GM23338 (cell line): Measurements from ENCODE around the gene FKBP2. TPM values are rescaled to one million over a fixed set of nuclear protein-coding genes. Genes with fewer than 3 reads are reported as not detected.

Experiments
- ATAC-seq: fragments of 200-7000 bp; cut with Tn5 transposase; 3 replicates; pipeline ENCODE4 v1.9.1; 2020
- DNase-seq: peaks from one replicate; pipeline ENCODE4 v3.0.0-alpha.2; 2015; ENCODE audit warnings: low spot score
- H2AFZ ChIP-seq: fragments of 200-600 bp; sonication (generic); 2 replicates; pipeline ENCODE4 v1.8.0; 2016; ENCODE audit warnings: antibody characterized with exemption, mild to moderate bottlenecking, moderate library complexity
- H3F3A ChIP-seq: fragments of 200-600 bp; sonication (generic); replicated peaks from 2 replicates; pipeline ENCODE4 v1.8.0; 2017; ENCODE audit warnings: antibody characterized with exemption, mixed run types, low read depth
- H3K27ac ChIP-seq: fragments of 200-600 bp; sonication (generic); 2 replicates; pipeline ENCODE4 v1.6.1; 2016; ENCODE audit warnings: low read depth
- H3K27me3 ChIP-seq: fragments of 200-600 bp; sonication (generic); 2 replicates; pipeline ENCODE4 v1.8.0; 2016; ENCODE audit warnings: mild to moderate bottlenecking, mixed run types, moderate library complexity; ENCODE audit not compliant: insufficient read depth
- H3K36me3 ChIP-seq: fragments of 200-600 bp; sonication (generic); 2 replicates; pipeline ENCODE4 v1.8.0; 2016; ENCODE audit warnings: mild to moderate bottlenecking; ENCODE audit not compliant: insufficient read depth
- H3K4me1 ChIP-seq: fragments of 200-600 bp; sonication (generic); 2 replicates; pipeline ENCODE4 v1.8.0; 2016; ENCODE audit warnings: mild to moderate bottlenecking, moderate library complexity; ENCODE audit not compliant: insufficient read depth
- H3K4me2 ChIP-seq: fragments of 200-600 bp; sonication (generic); 2 replicates; pipeline ENCODE4 v1.7.1; 2017; ENCODE audit warnings: mixed run types
- H3K4me3 ChIP-seq: fragments of 200-600 bp; sonication (generic); 2 replicates; pipeline ENCODE4 v1.6.1; 2016; ENCODE audit warnings: mixed run types
- H3K79me2 ChIP-seq: fragments of 200-600 bp; sonication (generic); replicated peaks from 2 replicates; pipeline ENCODE4 v1.8.0; 2017; ENCODE audit warnings: mild to moderate bottlenecking; ENCODE audit not compliant: insufficient read depth
- H3K9me2 ChIP-seq: fragments of 200-600 bp; sonication (generic); 2 replicates; pipeline ENCODE4 v1.8.0; 2017; ENCODE audit not compliant: insufficient read depth
- H4K20me1 ChIP-seq: fragments of 200-600 bp; sonication (generic); replicated peaks from 2 replicates; pipeline ENCODE4 v1.8.0; 2017; ENCODE audit warnings: mild to moderate bottlenecking; ENCODE audit not compliant: insufficient read depth
- H3K27ac Mint-ChIP-seq: 2 replicates; pipeline ENCODE4 v1.8.0; 2020; ENCODE audit warnings: inconsistent platforms, mild to moderate bottlenecking, moderate library complexity, mixed read lengths
- H3K27me3 Mint-ChIP-seq: 3 replicates; pipeline ENCODE4 v1.8.0; 2022; ENCODE audit warnings: low read depth, mild to moderate bottlenecking, moderate library complexity, mixed read lengths, inconsistent platforms; ENCODE audit not compliant: insufficient read depth, poor library complexity
- H3K36me3 Mint-ChIP-seq: 3 replicates; pipeline ENCODE4 v1.8.0; 2021; ENCODE audit warnings: low read depth, mild to moderate bottlenecking, inconsistent platforms, moderate library complexity, mixed read lengths
- H3K4me1 Mint-ChIP-seq: 3 replicates; pipeline ENCODE4 v1.8.0; 2020; ENCODE audit warnings: mild to moderate bottlenecking, inconsistent platforms, mixed read lengths
- H3K4me3 Mint-ChIP-seq: 3 replicates; pipeline ENCODE4 v1.8.0; 2021; ENCODE audit warnings: moderate library complexity, mild to moderate bottlenecking, inconsistent platforms, mixed read lengths
- H3K9me3 Mint-ChIP-seq: 3 replicates; pipeline ENCODE4 v1.8.0; 2020; ENCODE audit warnings: moderate library complexity, mild to moderate bottlenecking, inconsistent platforms, mixed read lengths
- CREB1 ChIP-seq: fragments of 250-450 bp; sonication (Bioruptor Pico); IDR thresholded peaks from 2 replicates; pipeline ENCODE4 v1.5.0; 2020; ENCODE audit warnings: low read depth, mild to moderate bottlenecking, moderate library complexity
- EZH2 ChIP-seq: fragments of 200-600 bp; sonication (generic); IDR thresholded peaks from one replicate; pipeline ENCODE4 v1.8.0; 2017; ENCODE audit warnings: antibody characterized with exemption, mild to moderate bottlenecking, low read depth; ENCODE audit not compliant: unreplicated experiment
- NANOG ChIP-seq: IDR thresholded peaks from 2 replicates; pipeline ENCODE4 v1.6.1; 2016; ENCODE audit warnings: antibody characterized with exemption, borderline replicate concordance
- ZNF114 ChIP-seq: fragments of 250-450 bp; sonication (Bioruptor Pico); IDR thresholded peaks from 2 replicates; pipeline ENCODE4 v1.5.0; 2020; ENCODE audit warnings: mild to moderate bottlenecking, moderate library complexity
- polyA plus RNA-seq: library from polyadenylated mRNA; unstranded; fragments of >200 nt; fragmentation: Nextera tagmentation; extraction: Ambion mirVana; gene quantifications from 2 replicates; pipeline ENCODE4 v1.2.1, GENCODE V29; 2016
- total RNA-seq: library from RNA; depleted of rRNA; stranded (reverse); fragments of >200 nt; shearing (Covaris generic); gene quantifications from 2 replicates; pipeline ENCODE4 v1.2.3, GENCODE V29; 2014
- TF ChIP-seq, protein P1 (sequence below): fragments of 250-450 bp; sonication (Bioruptor Pico); IDR thresholded peaks from 2 replicates; pipeline ENCODE4 v1.5.0; 2020; ENCODE audit warnings: mild to moderate bottlenecking, moderate library complexity
- TF ChIP-seq, protein P2 (sequence below), 2 experiments: fragments of 200-600 bp in 1 of 2; sonication (generic) in 1 of 2; conservative IDR thresholded peaks; 2 replicates each; pipeline versions ENCODE4 v1.5.1 to v1.6.1; 2016 to 2017; ENCODE audit warnings: antibody characterized with exemption in 2 of 2, low read depth in 2 of 2, mild to moderate bottlenecking in 2 of 2, moderate library complexity in 1 of 2
- TF ChIP-seq, protein P3 (sequence below): IDR thresholded peaks from one replicate; pipeline ENCODE4 v1.6.1; 2018; ENCODE audit warnings: antibody characterized with exemption; ENCODE audit not compliant: unreplicated experiment
- TF ChIP-seq, protein P4 (sequence below): IDR thresholded peaks from 2 replicates; pipeline ENCODE4 v1.6.1; 2016; ENCODE audit warnings: antibody characterized with exemption

The FKBP2 gene
- total and polyA plus RNA-seq, 2 experiments from 2014 or later: 31.4 to 201 TPM

DNA sequence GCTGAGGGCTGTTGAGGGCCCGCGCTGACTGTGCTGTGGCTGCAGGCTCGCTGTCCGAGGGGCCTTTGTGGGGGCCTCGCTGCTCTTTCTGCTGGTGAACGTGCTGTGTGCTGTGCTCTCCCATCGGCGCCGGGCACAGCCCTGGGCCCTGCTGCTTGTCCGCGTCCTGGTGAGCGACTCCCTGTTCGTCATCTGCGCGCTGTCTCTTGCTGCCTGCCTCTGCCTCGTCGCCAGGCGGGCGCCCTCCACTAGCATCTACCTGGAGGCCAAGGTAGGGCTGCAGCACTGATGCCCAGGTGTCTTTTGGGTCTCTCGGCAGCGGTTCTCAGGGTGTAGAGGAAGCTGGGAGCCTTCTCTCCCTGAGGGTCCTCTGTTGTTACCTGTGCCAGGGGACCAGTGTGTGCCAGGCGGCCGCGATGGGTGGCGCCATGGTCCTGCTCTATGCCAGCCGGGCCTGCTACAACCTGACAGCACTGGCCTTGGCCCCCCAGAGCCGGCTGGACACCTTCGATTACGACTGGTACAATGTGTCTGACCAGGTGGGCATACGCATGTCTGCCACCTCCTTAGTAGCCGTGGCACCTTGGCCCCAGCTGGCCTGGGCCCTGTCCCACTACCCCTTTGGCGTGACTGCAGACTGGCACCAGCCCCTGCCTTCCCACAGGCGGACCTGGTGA lies 46.9 kb downstream of the FKBP2 start:
- Mint-ChIP-seq H3K4me1 (peaks cover 11% of the 10 kb centered on the region), H3K36me3 (no peaks in the 10 kb centered on the region; the same call in 2 of the 3 replicates), H3K27ac (no peak overlapping the region), H3K9me3 (no peaks in the 10 kb centered on the region; the same call in 1 of the 3 replicates), H3K4me3 (no peak overlapping the region), H3K27me3 (peaks cover 45% of the 10 kb centered on the region)
- peaks cover 50% of the 10 kb centered on the region for H3K27me3 ChIP-seq
- H3K27ac ChIP-seq: no peak overlapping the region
- DNase-seq (no peak), ATAC-seq (no peak)
- H3K4me3 ChIP-seq: no peak overlapping the region
- no peak overlapping the region for H2AFZ ChIP-seq
- H4K20me1 ChIP-seq: no peaks in the 10 kb centered on the region
- H3F3A ChIP-seq: peaks cover 13% of the 10 kb centered on the region; the same call in 1 of the 2 replicates
- no peaks in the 10 kb centered on the region for H3K9me2 ChIP-seq
- H3K4me2 ChIP-seq: no peak overlapping the region
- H3K4me1 ChIP-seq: peaks cover 8% of the 10 kb centered on the region
- no peaks in the 10 kb centered on the region for H3K36me3 ChIP-seq
- H3K79me2 ChIP-seq: no peaks in the 10 kb centered on the region
- TF ChIP-seq EZH2 (no peak), ZNF114 (no peak), NANOG (no peak), CREB1 (CRISPR knock-in tag) (no peak)
- TF ChIP-seq, protein P1, sequence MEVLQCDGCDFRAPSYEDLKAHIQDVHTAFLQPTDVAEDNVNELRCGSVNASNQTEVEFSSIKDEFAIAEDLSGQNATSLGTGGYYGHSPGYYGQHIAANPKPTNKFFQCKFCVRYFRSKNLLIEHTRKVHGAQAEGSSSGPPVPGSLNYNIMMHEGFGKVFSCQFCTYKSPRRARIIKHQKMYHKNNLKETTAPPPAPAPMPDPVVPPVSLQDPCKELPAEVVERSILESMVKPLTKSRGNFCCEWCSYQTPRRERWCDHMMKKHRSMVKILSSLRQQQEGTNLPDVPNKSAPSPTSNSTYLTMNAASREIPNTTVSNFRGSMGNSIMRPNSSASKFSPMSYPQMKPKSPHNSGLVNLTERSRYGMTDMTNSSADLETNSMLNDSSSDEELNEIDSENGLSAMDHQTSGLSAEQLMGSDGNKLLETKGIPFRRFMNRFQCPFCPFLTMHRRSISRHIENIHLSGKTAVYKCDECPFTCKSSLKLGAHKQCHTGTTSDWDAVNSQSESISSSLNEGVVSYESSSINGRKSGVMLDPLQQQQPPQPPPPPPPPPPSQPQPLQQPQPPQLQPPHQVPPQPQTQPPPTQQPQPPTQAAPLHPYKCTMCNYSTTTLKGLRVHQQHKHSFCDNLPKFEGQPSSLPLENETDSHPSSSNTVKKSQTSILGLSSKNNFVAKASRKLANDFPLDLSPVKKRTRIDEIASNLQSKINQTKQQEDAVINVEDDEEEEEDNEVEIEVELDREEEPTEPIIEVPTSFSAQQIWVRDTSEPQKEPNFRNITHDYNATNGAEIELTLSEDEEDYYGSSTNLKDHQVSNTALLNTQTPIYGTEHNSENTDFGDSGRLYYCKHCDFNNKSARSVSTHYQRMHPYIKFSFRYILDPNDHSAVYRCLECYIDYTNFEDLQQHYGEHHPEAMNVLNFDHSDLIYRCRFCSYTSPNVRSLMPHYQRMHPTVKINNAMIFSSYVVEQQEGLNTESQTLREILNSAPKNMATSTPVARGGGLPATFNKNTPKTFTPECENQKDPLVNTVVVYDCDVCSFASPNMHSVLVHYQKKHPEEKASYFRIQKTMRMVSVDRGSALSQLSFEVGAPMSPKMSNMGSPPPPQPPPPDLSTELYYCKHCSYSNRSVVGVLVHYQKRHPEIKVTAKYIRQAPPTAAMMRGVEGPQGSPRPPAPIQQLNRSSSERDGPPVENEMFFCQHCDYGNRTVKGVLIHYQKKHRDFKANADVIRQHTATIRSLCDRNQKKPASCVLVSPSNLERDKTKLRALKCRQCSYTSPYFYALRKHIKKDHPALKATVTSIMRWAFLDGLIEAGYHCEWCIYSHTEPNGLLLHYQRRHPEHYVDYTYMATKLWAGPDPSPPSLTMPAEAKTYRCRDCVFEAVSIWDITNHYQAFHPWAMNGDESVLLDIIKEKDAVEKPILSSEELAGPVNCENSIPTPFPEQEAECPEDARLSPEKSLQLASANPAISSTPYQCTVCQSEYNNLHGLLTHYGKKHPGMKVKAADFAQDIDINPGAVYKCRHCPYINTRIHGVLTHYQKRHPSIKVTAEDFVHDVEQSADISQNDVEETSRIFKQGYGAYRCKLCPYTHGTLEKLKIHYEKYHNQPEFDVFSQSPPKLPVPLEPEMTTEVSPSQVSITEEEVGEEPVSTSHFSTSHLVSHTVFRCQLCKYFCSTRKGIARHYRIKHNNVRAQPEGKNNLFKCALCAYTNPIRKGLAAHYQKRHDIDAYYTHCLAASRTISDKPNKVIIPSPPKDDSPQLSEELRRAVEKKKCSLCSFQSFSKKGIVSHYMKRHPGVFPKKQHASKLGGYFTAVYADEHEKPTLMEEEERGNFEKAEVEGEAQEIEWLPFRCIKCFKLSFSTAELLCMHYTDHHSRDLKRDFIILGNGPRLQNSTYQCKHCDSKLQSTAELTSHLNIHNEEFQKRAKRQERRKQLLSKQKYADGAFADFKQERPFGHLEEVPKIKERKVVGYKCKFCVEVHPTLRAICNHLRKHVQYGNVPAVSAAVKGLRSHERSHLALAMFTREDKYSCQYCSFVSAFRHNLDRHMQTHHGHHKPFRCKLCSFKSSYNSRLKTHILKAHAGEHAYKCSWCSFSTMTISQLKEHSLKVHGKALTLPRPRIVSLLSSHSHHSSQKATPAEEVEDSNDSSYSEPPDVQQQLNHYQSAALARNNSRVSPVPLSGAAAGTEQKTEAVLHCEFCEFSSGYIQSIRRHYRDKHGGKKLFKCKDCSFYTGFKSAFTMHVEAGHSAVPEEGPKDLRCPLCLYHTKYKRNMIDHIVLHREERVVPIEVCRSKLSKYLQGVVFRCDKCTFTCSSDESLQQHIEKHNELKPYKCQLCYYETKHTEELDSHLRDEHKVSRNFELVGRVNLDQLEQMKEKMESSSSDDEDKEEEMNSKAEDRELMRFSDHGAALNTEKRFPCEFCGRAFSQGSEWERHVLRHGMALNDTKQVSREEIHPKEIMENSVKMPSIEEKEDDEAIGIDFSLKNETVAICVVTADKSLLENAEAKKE: no peak
- TF ChIP-seq, protein P2, sequence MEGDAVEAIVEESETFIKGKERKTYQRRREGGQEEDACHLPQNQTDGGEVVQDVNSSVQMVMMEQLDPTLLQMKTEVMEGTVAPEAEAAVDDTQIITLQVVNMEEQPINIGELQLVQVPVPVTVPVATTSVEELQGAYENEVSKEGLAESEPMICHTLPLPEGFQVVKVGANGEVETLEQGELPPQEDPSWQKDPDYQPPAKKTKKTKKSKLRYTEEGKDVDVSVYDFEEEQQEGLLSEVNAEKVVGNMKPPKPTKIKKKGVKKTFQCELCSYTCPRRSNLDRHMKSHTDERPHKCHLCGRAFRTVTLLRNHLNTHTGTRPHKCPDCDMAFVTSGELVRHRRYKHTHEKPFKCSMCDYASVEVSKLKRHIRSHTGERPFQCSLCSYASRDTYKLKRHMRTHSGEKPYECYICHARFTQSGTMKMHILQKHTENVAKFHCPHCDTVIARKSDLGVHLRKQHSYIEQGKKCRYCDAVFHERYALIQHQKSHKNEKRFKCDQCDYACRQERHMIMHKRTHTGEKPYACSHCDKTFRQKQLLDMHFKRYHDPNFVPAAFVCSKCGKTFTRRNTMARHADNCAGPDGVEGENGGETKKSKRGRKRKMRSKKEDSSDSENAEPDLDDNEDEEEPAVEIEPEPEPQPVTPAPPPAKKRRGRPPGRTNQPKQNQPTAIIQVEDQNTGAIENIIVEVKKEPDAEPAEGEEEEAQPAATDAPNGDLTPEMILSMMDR (conservative IDR thresholded peaks at IDR 0.05; ENCODE audit: low read depth in 2 of 2): no peak
- TF ChIP-seq, protein P3, sequence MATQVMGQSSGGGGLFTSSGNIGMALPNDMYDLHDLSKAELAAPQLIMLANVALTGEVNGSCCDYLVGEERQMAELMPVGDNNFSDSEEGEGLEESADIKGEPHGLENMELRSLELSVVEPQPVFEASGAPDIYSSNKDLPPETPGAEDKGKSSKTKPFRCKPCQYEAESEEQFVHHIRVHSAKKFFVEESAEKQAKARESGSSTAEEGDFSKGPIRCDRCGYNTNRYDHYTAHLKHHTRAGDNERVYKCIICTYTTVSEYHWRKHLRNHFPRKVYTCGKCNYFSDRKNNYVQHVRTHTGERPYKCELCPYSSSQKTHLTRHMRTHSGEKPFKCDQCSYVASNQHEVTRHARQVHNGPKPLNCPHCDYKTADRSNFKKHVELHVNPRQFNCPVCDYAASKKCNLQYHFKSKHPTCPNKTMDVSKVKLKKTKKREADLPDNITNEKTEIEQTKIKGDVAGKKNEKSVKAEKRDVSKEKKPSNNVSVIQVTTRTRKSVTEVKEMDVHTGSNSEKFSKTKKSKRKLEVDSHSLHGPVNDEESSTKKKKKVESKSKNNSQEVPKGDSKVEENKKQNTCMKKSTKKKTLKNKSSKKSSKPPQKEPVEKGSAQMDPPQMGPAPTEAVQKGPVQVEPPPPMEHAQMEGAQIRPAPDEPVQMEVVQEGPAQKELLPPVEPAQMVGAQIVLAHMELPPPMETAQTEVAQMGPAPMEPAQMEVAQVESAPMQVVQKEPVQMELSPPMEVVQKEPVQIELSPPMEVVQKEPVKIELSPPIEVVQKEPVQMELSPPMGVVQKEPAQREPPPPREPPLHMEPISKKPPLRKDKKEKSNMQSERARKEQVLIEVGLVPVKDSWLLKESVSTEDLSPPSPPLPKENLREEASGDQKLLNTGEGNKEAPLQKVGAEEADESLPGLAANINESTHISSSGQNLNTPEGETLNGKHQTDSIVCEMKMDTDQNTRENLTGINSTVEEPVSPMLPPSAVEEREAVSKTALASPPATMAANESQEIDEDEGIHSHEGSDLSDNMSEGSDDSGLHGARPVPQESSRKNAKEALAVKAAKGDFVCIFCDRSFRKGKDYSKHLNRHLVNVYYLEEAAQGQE: no peak
- TF ChIP-seq, protein P4, sequence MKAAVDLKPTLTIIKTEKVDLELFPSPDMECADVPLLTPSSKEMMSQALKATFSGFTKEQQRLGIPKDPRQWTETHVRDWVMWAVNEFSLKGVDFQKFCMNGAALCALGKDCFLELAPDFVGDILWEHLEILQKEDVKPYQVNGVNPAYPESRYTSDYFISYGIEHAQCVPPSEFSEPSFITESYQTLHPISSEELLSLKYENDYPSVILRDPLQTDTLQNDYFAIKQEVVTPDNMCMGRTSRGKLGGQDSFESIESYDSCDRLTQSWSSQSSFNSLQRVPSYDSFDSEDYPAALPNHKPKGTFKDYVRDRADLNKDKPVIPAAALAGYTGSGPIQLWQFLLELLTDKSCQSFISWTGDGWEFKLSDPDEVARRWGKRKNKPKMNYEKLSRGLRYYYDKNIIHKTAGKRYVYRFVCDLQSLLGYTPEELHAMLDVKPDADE: no peak
